GM21619 (cell line): ENCODE results near the gene GUCA1A.
"Not testable (repeated sequence)": the region's sequence is repeated elsewhere in the genome, so short reads cannot be mapped to it uniquely, and the experiment has no call there.

Source experiments
- ATAC-seq: cut with Tn5 transposase; IDR thresholded peaks from one replicate; pipeline ENCODE4 v1.9.1; 2021; ENCODE audit not compliant: unreplicated experiment

Gene GUCA1A

DNA sequence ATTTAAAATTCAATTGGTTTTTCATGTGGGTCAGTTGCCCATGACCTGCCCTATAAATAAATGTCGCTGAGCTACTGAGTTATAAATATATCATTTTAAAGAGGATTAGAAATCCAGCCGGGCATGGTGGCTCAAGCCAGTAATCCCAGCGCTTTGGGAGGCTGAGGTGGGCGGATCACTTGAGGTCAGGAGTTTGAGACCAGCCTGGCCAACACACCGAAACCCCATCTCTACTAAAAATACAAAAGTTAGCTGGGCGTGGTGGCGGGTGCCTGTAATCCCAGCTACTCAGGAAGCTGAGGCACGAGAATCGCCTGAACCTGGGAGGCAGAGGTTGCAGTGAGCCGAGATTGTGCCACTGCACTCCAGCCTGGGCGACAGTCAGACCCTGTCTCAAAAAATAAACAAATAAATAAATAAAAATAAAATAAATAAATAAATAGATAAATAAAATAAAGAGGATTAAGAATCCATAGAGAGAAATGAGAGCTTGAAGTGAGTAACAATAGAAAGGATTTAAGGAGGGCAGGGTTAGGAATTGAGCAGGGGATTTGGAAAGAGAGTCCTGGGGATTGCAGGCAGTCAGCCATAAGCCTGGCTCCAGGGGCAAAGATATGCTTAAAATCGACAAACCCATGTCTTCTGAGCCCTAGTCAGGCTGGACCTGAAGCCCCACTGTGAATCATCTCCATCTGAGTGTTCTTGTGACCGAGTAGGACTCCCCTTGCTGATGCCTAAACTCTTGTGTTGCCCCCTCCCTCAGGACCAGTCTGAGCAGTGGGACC lies 29.2 kb downstream of the GUCA1A start:
- not testable (repeated sequence) for ATAC-seq

DNA sequence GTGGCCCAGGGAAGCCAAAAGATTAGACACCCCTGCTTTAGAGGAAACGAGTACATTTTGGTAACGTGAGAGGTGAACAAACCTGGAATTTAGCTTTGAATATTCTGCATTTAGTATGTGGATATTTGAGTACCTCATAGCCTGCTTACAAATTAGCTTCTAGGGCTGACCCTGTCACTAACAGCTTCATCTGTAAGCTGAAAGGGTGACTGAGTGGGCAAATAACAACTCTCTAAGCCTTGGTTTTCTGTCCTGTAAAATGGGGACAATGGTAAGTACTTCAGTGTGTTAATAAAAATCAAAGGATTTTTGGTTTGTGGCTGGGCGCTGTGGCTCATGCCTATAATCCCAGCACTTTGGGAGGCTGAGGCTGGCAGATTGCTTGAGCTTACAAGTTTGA lies 30.0 kb downstream of the GUCA1A start:
- ATAC-seq, result no peak

DNA sequence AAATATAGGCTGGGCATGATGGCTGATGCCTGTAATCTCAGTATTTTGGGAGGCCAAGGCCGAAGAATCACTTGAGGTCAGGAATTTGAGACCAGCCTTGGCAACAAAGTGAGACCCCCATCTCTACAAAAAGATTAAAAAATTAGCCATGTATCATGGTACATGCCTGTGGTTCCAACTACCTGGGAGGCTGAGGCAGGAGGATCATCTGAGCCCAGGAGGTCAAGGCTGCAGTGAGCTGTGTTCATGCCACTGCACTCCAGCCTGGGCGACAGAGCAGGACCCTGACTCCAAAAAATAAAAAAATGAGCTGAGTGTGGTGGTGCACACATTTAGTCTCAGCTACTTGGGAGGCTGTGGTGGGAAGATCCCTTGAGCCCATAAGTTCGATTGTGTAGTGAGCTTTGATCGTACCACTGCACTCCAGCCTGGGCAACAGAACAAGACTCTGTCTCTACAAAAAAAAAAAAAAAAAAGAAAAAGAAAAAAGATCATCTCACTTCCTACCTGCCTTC lies 31.7 kb downstream of the GUCA1A start:
- ATAC-seq, result no peak

DNA sequence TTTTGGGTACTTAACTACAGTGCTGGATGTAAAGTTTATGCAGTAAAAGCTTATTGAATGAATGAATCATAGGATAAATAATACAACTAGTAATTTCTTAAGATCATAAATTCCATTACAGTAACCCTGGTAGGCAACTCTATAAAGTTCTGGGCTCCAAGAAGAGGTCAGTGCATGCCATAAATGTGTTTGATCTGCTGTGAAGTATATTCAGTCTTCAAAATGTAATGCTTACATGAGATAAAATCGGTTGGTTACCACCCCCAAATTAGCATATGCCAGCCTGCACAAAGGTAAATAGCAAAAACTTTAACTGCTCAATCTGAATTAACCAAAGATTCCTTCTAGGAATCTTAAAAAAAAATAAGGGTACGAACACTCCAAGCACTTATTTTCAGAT lies 34.4 kb downstream of the GUCA1A start:
- not testable (repeated sequence) for ATAC-seq

DNA sequence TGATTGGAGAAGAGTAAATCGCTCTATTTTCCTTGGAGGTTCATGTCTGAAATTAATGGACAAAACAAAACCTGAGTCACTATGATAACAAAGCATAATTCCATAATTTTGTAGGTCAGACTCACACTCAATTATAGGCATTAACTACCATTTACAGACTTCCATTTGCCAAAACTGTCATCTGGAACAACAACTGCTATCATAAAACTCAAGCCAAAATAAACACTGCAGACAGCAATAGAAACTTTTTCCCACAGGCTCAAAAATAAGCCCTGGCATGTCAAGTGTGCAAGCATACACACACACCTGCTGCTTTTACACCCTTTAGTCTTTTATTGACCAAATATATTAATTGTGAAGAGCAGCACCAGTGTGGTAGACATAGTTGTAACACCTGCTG lies 37.4 kb downstream of the GUCA1A start:
- no peak for ATAC-seq

DNA sequence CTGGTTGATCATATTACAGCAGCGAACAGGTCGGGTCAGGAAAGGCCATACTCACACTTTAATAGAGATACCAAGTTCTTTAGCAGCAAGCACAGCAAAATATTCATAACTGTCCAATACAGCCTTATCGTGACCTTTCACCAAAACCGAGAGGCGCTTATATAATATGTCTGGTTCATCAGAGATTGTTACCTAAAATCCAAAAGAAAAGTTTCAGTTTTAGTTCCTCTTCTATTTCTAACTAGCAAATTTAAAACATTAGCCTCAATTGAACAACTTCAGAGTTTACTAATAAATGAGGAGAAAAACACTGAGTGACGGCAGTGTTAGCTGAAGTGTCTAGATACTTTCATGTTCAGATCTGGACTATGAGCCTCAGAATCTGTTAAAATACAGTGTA lies 38.6 kb downstream of the GUCA1A start:
- peak; percentile 58 for ATAC-seq

DNA sequence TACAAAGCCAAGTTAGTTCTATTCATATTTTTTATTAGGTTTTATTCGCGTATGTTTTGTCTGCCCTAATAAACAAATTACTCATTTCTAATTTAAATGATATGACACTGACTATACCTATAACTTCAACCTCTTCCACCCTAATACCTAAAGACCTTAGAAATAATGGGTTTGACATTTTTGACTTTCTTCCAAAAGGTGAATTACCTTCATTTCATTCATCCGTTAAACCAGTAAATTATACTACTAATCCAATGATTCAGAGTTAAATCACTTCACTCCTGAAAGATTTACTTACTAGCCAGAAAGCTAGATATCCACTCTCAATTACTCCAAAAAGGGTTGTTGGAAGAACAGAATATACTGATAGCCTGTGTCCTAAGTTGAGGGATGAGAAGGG lies 39.3 kb downstream of the GUCA1A start:
- ATAC-seq, result no peak

DNA sequence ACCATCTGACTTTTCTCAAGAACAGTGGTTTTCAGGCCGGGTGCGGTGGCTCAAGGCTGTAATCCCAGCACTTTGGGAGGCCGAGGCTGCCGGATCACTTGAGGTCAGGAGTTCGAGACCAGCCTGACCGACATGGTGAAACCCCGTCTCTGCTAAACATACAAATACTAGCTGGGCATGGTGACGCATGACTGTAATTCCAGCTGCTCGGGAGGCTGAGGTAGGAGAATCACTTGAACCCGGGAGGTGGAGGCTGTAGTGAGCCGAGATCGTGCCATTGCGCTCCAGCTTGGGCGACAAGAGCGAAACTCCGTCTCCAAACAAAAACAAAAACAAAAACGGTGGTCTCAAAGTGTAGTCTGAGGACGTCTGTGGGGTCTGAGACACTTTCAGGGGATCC lies 43.3 kb downstream of the GUCA1A start:
- not testable (repeated sequence) for ATAC-seq

DNA sequence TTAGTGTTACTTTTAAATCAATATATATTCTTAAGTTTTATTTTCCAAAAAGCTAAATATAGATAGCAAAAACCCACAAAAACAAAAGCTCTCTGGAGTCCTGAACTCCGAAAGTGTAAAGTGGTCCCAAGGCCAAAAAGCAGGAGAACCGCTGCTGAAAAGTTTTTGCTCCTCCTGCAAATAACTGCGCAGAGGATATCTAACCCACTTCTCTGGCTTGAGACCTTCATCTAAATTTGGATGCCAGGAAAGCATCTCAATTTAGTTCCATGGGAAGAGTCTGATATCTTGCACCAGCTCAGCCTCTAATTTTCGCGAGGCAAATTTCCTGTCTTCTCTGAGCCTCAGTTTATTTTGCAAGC lies 44.0 kb downstream of the GUCA1A start:
- no peak for ATAC-seq

DNA sequence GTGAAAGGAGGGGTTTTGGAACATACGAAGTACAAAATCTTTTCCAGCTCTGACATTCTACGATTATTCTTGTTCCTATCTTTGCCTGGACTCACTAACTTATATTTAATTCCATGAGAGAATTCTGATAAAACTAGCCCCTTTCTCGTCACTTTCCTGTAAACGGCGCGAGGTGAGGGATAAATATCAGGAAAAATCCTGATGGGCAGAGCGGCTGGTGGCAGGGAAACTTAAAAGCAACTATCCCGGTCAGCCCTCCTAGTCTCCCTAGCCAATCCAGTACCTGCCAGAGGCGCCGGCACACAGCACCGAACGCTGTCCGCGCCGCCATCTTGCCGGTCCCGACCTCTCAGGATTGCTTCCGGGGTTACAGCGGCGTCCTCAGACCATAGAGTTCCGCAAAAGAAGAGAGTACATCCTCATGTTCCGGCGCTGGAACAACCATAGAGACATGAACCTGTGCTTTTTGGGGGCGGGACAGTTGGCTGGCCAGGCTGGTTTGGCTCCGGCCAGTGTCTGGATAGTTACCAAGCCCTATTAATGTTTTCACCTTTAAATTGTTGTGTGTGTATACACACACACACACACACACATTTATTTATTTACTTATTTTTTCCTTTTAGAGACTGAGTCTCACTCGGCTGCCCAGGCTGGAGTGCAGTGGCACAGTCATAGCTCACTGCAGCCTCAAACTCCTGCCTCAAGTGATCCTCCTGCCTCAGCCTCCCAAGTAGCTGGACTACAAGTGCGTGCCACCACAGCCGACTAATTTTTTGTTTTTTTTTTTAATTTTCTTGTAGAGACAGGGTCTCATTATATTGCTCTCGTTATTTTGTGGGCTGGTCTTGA lies 44.6 kb downstream of the GUCA1A start, which contains the start of gene MRPS10:
MRPS10 (minus strand) TSS at position 343 of the 849 bp plus-strand sequence; CDS start at position 331, 12 bp downstream.
- peak; percentile 86 for ATAC-seq

DNA sequence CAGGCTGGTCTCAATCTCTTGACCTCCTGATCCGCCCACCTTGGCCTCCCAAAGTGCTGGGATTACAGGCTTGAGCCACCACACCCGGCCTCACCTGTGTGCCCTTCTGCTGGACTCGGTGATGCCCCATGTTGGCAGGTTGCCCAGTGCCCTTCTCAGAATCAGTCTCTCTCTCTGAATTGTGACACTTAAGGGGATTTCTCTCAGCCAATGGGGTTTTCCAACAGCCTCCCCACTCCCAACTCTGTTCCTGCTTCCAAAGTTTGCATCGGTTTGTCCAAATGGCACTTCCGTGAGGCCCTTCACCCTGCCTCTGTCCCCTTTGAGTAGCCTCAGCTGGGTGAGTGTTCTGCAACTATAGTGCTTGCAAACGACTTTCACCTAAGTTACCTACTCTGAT lies 47.6 kb downstream of the GUCA1A start:
- no peak for ATAC-seq

DNA sequence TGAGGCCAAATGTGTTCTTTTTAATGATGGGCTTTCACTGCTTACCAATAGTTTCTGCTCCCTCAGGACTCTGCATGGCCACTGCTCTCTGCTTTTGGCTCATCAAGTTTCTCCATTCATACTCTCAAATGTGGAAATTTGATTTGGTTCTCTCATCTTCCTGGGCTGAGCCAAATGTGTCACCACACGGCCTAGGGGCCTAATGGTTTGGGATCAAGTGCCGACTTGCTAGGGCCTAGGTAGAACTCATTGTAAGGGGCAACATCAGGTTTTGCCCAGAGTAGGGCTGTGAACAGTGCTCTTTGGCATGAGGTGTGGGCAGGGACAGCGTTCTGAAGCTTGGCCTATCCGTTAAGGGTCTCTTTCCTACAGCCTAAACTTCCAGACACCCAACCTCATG lies 48.4 kb downstream of the GUCA1A start:
- no peak for ATAC-seq

DNA sequence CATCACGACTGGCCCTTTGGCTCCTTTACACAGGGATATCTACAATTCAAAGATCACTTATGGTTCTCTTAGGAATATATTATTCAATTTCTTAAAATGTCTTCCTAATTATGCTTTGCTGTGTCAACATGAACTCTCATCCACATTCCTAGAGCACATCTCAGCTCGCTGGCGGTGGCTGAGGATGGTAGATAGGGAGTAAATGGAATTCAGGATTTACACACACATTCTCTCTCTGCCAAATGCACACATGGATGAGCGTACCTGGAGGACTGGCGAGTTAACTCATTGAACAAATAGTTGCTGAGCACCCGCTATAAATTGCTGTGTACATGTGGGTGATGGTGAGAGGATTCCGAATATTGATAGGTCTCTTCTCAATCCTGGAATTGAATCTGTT lies 49.3 kb downstream of the GUCA1A start:
- ATAC-seq, result no peak

DNA sequence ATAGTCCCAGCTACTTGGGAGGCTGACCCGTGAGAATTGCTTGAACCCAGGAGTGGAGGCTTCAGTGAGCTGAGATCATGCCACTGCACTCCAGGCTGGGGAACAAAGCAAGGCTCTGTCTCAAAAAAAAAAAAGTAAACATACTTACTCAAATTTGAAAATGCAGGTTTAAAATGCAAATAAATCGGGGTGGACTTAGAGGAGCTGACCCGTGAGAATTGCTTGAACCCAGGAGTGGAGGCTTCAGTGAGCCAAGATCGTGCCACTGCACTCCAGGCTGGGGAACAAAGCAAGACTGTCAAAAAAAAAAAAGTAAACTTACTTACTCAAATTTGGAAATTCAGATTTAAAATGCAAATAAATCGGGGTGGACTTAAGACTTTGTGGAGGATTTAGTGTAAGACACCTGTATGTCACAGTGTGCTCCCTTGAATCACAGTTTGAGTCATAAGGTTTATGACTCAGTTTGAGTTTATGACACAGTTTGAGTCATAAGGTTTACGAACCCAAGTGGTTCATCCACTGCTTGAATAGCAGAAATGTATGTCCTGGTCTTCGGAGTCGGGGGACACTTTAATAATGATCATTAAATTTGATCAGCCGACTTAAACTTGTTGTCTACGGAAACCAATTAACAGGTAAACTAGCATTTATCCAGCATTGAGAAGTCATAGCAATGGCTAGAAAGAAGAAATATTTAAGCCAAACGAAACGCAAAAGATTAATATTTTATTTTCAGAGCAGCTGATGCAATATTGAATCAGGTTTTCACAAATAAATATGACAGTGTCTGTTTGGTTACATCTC lies 51.3 kb downstream of the GUCA1A start:
- peak; percentile 89 for ATAC-seq

DNA sequence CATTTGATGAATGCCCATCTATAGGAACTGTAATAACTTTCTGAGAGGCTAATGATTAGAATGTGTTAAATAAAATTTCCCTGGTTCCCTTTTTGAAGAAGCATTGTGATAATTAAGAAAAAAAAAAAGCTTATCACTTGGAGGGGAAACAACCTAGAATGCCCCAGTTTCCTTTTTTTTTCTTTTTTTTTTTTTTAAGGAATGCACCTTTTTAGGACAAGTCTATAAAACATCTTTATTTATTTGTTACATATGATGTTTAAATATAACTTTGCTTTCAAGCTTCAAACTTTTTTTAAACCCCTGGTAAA lies 51.8 kb downstream of the GUCA1A start:
- no peak for ATAC-seq

DNA sequence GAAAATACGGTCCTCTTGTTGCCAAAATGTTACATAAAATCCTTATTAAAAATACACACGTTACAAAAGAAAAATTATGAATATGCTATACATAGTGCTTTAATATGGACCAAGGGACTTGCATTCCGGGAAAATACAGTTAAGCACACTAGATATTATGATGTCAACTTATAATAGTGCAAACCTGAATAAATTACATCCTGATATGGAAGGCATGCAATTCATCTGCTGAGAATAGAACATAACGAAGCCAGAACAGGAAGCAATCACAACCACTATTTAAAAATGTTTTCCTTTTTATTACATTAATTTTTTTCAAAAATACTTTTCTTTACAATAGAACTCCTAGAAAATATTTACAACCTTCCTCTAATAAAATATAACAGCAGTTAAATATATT lies 52.3 kb downstream of the GUCA1A start:
- no peak for ATAC-seq

DNA sequence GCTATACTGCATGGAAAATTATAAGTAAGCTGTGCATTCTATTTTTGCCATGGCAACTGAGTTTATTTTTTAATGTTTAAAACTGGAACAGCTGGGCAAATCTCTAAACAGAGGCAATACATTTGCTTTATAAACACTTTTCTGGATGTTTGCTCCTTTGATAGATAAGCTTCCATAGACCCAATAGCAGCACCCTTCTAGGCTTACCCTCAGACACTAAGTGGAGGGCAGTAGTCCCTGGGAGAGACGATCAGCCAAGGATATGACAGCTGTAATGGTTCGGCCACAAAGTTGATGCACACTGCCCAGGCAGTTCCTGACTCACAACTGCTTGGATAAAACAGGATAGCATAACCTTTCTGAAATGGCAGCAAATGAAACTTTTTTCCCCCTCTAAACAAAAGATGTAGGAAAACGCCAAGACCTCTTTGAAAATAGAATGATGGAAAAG lies 53.0 kb downstream of the GUCA1A start:
- ATAC-seq, result no peak

DNA sequence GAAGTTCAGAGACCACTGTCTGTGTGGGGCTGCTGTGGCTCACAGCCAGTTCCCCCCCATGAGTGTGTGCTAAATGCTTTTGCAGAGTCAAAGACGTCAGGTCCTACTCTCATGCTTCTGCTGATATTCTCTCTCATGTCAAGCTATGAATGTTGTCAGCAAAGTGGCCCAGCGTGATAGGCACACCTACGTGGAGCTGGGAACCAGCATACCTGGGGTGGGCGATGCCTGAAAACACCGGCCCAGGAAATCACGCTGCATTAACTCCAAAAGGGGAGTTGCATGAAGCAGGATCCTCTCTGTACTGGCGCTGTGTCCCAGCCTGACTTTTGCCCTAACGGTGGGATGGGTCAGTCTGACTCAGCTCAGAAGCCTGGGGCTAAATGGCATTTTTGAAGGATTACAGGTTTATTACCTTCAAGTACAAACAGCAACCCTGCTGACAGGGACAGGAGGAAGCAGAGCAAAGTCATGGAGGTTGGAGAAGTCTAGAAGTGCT lies 53.5 kb downstream of the GUCA1A start:
- ATAC-seq, result no peak

DNA sequence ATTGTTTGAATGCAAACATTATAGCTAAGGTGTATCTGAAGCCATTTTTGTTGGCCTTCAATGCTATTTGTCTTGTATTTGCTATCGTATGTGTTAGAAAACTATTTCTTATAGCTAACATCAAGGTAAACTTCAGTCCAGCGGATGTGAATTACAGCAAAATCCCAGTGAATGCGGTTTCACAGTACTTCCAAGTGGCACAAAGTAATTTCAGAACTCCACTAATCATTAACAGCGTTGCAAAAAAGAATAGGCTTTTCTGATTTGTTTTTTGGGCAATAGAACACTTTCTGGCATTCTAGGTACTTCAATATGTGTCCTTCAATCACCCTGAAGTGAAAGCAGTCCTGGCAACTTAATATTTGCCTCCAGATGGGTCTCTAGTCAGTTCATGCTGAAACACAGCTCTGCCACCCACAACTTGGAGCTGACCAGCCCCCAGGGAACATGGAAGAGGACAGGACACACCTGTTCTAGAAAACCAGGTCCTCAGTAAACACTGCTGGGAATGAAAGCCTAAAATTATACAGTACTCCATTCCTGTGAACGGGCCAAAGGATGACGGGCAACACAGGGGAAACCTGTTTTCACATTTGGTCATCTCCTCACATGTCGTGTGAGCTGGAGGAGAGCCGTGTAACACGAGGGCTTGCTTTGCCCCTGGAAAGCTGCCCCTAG lies 54.1 kb downstream of the GUCA1A start:
- ATAC-seq, result no peak

DNA sequence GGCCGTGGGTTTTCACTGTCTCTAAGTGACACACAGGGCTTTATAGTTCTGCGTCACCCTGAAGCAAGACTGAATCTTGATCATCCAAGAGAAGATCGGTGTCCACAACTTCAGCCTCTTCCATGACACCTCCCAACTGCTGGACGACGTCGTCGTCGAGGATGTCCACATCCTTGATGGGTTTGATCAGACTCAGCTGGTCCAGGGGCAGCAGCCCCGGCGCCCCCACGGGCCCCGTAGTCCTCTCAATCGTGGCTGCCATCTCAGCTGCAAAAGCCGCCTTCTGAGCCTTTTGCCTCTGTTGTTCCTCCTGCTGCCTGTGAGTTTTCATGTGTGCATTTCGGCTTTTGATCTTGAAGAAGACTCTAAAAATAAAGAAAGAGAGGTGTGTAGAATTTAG lies 55.1 kb downstream of the GUCA1A start:
- no peak for ATAC-seq
